Naive thymus-derived CD8-positive, alpha-beta T cell (primary cell): ENCODE measurements around the gene ALDH2. TPM values are rescaled to one million over a fixed set of nuclear protein-coding genes. Genes with fewer than 3 reads are reported as not detected.
"Not testable (repeated sequence)": the region's sequence is repeated elsewhere in the genome, so short reads cannot be mapped to it uniquely, and the experiment has no call there.

Experiments
- ATAC-seq, 2 donors: fragments of 150-1000 bp; cut with Tn5 transposase in 1 of 2; sonication (Bioruptor Pico), chemical (Tn5 transposase) in 1 of 2; 1 replicate in 1 of 2; 2 replicates in 1 of 2; pipeline ENCODE4 v1.10.0; 2021; ENCODE audit warnings: mild to moderate bottlenecking in 2 of 2, moderate library complexity in 2 of 2
- POLR2A ChIA-PET: fragments of 350-600 bp; sonication (Branson Sonifier 250); formaldehyde crosslinking; loops from one replicate; lab custom pipeline; 2021; ENCODE audit warnings: antibody characterized with exemption; lab: Charles Lee
- DNase-seq, 10 donors: peaks; one replicate each; pipeline versions ENCODE4 v3.0.0 to v3.0.0-alpha.2; 2020 to 2022
- H3K27ac Mint-ChIP-seq, 10 donors: one replicate each; pipeline ENCODE4 v1.8.0; 2020 to 2022; ENCODE audit warnings: mild to moderate bottlenecking in 10 of 10, mixed read lengths in 10 of 10, moderate library complexity in 4 of 10, inconsistent platforms in 1 of 10
- H3K27me3 Mint-ChIP-seq, 5 donors: one replicate each; pipeline ENCODE4 v1.8.0; 2021 to 2022; ENCODE audit warnings: mixed read lengths in 5 of 5
- H3K36me3 Mint-ChIP-seq, 3 donors: one replicate each; pipeline ENCODE4 v1.8.0; 2020 to 2022; ENCODE audit warnings: mixed read lengths in 3 of 3, mild to moderate bottlenecking in 2 of 3, inconsistent platforms in 1 of 3
- H3K4me1 Mint-ChIP-seq, 4 donors: one replicate each; pipeline ENCODE4 v1.8.0; 2021 to 2022; ENCODE audit warnings: mixed read lengths in 4 of 4
- H3K4me3 Mint-ChIP-seq, 10 donors: one replicate each; pipeline ENCODE4 v1.8.0; 2020 to 2022; ENCODE audit warnings: mild to moderate bottlenecking in 10 of 10, mixed read lengths in 10 of 10, moderate library complexity in 6 of 10, inconsistent platforms in 1 of 10
- H3K9me3 Mint-ChIP-seq, 9 donors: one replicate each; pipeline ENCODE4 v1.8.0; 2020 to 2022; ENCODE audit warnings: mixed read lengths in 9 of 9, mild to moderate bottlenecking in 3 of 9, inconsistent platforms in 1 of 9, moderate library complexity in 1 of 9
- polyA plus RNA-seq, 3 donors: library from polyadenylated mRNA; unstranded; fragments of 300-500 nt; fragmentation: Illumina TruSeq; gene quantifications; one replicate each; pipeline ENCODE4 v1.2.3, GENCODE V29; 2021
- total RNA-seq, 8 experiments: library from RNA in 2 of 8; stranded (reverse) in 2 of 8; gene quantifications; one replicate each; pipeline ENCODE4 v1.2.3 and lab custom pipeline; 2021 to 2026

ALDH2 gene
- 1 to 10 TPM; 3.1 to 3.9 TPM for total RNA-seq
- 1 to 10 TPM in 1 of 3 donors, under 1 TPM in 2; 0.73 to 1.3 (median 0.85) TPM for polyA plus RNA-seq
- total RNA-seq (lab: John Stamatoyannopoulos, UW) = 0.71 to 8.6 (median 2.2) reads per million in 6 experiments

- H3K9me3 Mint-ChIP-seq = no peaks in the 10 kb centered on the region
- DNase-seq = peak in 8 of 10 donors; percentile 16 to 63 (median 30)
- peak within 1 kb of the TSS in 7 of 10 donors; percentile 41 to 87 (median 77) for H3K27ac Mint-ChIP-seq
- peaks cover 7 to 44% (median 18%) of the 10 kb centered on the region in 5 donors for H3K27me3 Mint-ChIP-seq
- peaks cover 0 to 4% (median 0%) of the 10 kb centered on the region in 3 donors for H3K36me3 Mint-ChIP-seq
- POLR2A ChIA-PET = no interaction called here
- peak within 1 kb of the TSS; percentile 77 to 90 (median 86) for H3K4me3 Mint-ChIP-seq
- H3K4me1 Mint-ChIP-seq = peaks cover 12 to 44% (median 17%) of the 10 kb centered on the region in 4 donors
- peak; percentile 81 to 89 for ATAC-seq
Observed at GRCh38 chr12:111766608-111767361, at the start of gene ALDH2. Gene ALDH2 (plus strand): TSS chr12:111766933. CDS start chr12:111766983, 50 bp downstream.

- peaks cover 0 to 76% (median 14%) of the 10 kb centered on the region in 3 donors for H3K36me3 Mint-ChIP-seq
- H3K27ac Mint-ChIP-seq, H3K9me3 Mint-ChIP-seq, H3K27me3 Mint-ChIP-seq, ATAC-seq, H3K4me3 Mint-ChIP-seq, POLR2A ChIA-PET, DNase-seq, H3K4me1 Mint-ChIP-seq: not testable (repeated sequence)
Observed at GRCh38 chr12:111719316-111719715, 47.4 kb upstream of the ALDH2 start.

GRCh38 chr12:111720457-111720856 lies 46.3 kb upstream of the ALDH2 start:
- H3K4me1 Mint-ChIP-seq = no peaks in the 10 kb centered on the region
- POLR2A ChIA-PET = no interaction called here
- ATAC-seq (no peak), DNase-seq (no peak)
- no peak overlapping the region for H3K4me3 Mint-ChIP-seq
- no peaks in the 10 kb centered on the region for H3K27me3 Mint-ChIP-seq
- H3K27ac Mint-ChIP-seq = no peak overlapping the region
- H3K36me3 Mint-ChIP-seq = peaks cover 0 to 76% (median 19%) of the 10 kb centered on the region in 3 donors
- H3K9me3 Mint-ChIP-seq = no peaks in the 10 kb centered on the region

GRCh38 chr12:111723646-111724360 lies 42.9 kb upstream of the ALDH2 start:
- ATAC-seq, POLR2A ChIA-PET, H3K9me3 Mint-ChIP-seq, H3K4me1 Mint-ChIP-seq, H3K27me3 Mint-ChIP-seq, H3K4me3 Mint-ChIP-seq, H3K27ac Mint-ChIP-seq, DNase-seq: not testable (repeated sequence)
- H3K36me3 Mint-ChIP-seq = peaks cover 0 to 66% (median 21%) of the 10 kb centered on the region in 3 donors

GRCh38 chr12:111728795-111729194 lies 37.9 kb upstream of the ALDH2 start:
- Mint-ChIP-seq H3K27me3 (no peaks in the 10 kb centered on the region), H3K4me1 (no peaks in the 10 kb centered on the region), H3K9me3 (no peaks in the 10 kb centered on the region), H3K36me3 (peaks cover 4 to 70% (median 20%) of the 10 kb centered on the region in 3 donors), H3K27ac (no peak overlapping the region), H3K4me3 (no peak overlapping the region)
- POLR2A ChIA-PET = no interaction called here
- ATAC-seq = no peak
- no peak for DNase-seq

- peak overlapping the region in 1 of 10 donors; percentile 15 for H3K27ac Mint-ChIP-seq
- H3K4me1 Mint-ChIP-seq = no peaks in the 10 kb centered on the region
- no peaks in the 10 kb centered on the region for H3K9me3 Mint-ChIP-seq
- H3K27me3 Mint-ChIP-seq = no peaks in the 10 kb centered on the region
- H3K36me3 Mint-ChIP-seq = peaks cover 4 to 70% (median 25%) of the 10 kb centered on the region in 3 donors
- POLR2A ChIA-PET = no interaction called here
- no peak overlapping the region for H3K4me3 Mint-ChIP-seq
- DNase-seq (no peak), ATAC-seq (no peak)
Observed at GRCh38 chr12:111730420-111730819, 36.3 kb upstream of the ALDH2 start.

GRCh38 chr12:111732786-111733185 lies 33.9 kb upstream of the ALDH2 start:
- Mint-ChIP-seq H3K4me3 (no peak overlapping the region), H3K27ac (no peak overlapping the region), H3K27me3 (no peaks in the 10 kb centered on the region), H3K4me1 (no peaks in the 10 kb centered on the region), H3K36me3 (peaks cover 4 to 80% (median 27%) of the 10 kb centered on the region in 3 donors), H3K9me3 (no peaks in the 10 kb centered on the region)
- DNase-seq (no peak), ATAC-seq (no peak)
- POLR2A ChIA-PET = no interaction called here

GRCh38 chr12:111733340-111733915 lies 33.3 kb upstream of the ALDH2 start:
- ATAC-seq (no peak), DNase-seq (no peak)
- H3K27ac Mint-ChIP-seq = no peak overlapping the region
- POLR2A ChIA-PET = interaction anchor here (0.5 kb wide), 1 partner anchor 15 kb away, joined by 4 read pairs; no protein-coding TSS in a partner anchor
- no peaks in the 10 kb centered on the region for H3K4me1 Mint-ChIP-seq
- H3K36me3 Mint-ChIP-seq = peaks cover 4 to 81% (median 21%) of the 10 kb centered on the region in 3 donors
- H3K4me3 Mint-ChIP-seq = no peak overlapping the region
- H3K27me3 Mint-ChIP-seq = no peaks in the 10 kb centered on the region
- H3K9me3 Mint-ChIP-seq = no peaks in the 10 kb centered on the region

GRCh38 chr12:111739524-111739923 lies 27.2 kb upstream of the ALDH2 start:
- H3K4me1 Mint-ChIP-seq, H3K27ac Mint-ChIP-seq, POLR2A ChIA-PET, DNase-seq, H3K27me3 Mint-ChIP-seq, H3K4me3 Mint-ChIP-seq, ATAC-seq, H3K9me3 Mint-ChIP-seq: not testable (repeated sequence)
- H3K36me3 Mint-ChIP-seq = peaks cover 0 to 61% (median 4%) of the 10 kb centered on the region in 3 donors

GRCh38 chr12:111741235-111741812 lies 25.4 kb upstream of the ALDH2 start:
- Mint-ChIP-seq H3K36me3 (peaks cover 0 to 63% (median 6%) of the 10 kb centered on the region in 3 donors), H3K4me1 (no peaks in the 10 kb centered on the region), H3K4me3 (no peak overlapping the region), H3K9me3 (no peaks in the 10 kb centered on the region), H3K27me3 (no peaks in the 10 kb centered on the region), H3K27ac (peak overlapping the region in 6 of 10 donors; percentile 50 to 82 (median 62))
- POLR2A ChIA-PET = interaction anchor here (0.7 kb wide), 1 partner anchor 130 kb away, joined by 4 read pairs; no protein-coding TSS in a partner anchor
- DNase-seq (no peak), ATAC-seq (no peak)

GRCh38 chr12:111745211-111745610 lies 21.5 kb upstream of the ALDH2 start:
- POLR2A ChIA-PET = no interaction called here
- Mint-ChIP-seq H3K27ac (peak overlapping the region in 2 of 10 donors; percentile 28 to 71), H3K9me3 (no peaks in the 10 kb centered on the region), H3K4me3 (no peak overlapping the region), H3K36me3 (peaks cover 0 to 62% (median 6%) of the 10 kb centered on the region in 3 donors), H3K27me3 (no peaks in the 10 kb centered on the region), H3K4me1 (no peaks in the 10 kb centered on the region)
- DNase-seq (no peak), ATAC-seq (no peak)

- POLR2A ChIA-PET = no interaction called here
- Mint-ChIP-seq H3K4me3 (no peak overlapping the region), H3K27me3 (no peaks in the 10 kb centered on the region), H3K9me3 (no peaks in the 10 kb centered on the region), H3K36me3 (peaks cover 0 to 62% (median 6%) of the 10 kb centered on the region in 3 donors), H3K27ac (no peak overlapping the region), H3K4me1 (no peaks in the 10 kb centered on the region)
- ATAC-seq = no peak
- DNase-seq = no peak
Observed at GRCh38 chr12:111747333-111747732, 19.4 kb upstream of the ALDH2 start.
